ENCODE measurements around the gene SBF2.

GRCh38 chr11:9969068-9969467, 325.0 kb downstream of the SBF2 start:
- TF ChIP-seq CTCF (conservative IDR thresholded peaks at IDR 0.05): no peak
- no peak for TF ChIP-seq ZFX (IDR thresholded peaks at IDR 0.05)

Measured in C4-2B (cell line).